ENCODE measurements around the gene CHIA.

- TF ChIP-seq CTCF (IDR thresholded peaks at IDR 0.05; ENCODE audit: low read depth, low read length) (no peak), EZH2phosphoT487 (IDR thresholded peaks at IDR 0.05; ENCODE audit: low read depth) (no peak)
Measured at GRCh38 chr1:111285879-111286278, 4.8 kb upstream of the CHIA start.
